Kidney (tissue), 14 donors: Measurements from ENCODE around the gene CMIP. TPM values are rescaled to one million over a fixed set of nuclear protein-coding genes. Genes with fewer than 3 reads are reported as not detected.

Experiments
- DNase-seq, 5 donors: peaks; one replicate each; pipeline ENCODE4 v3.0.0-alpha.2; 2013 to 2020
- FAIRE-seq: peaks from 2 replicates; lab custom pipeline; 2012; peaks lifted over from hg19 to GRCh38; lab: Jason Lieb, UNC
- H3K27ac ChIP-seq, 2 donors: one replicate each; pipeline ENCODE4 v1.7.0; 2013; ENCODE audit warnings: low read depth in 2 of 2, low read length in 2 of 2, inconsistent platforms in 1 of 2
- H3K27me3 ChIP-seq: one replicate; pipeline ENCODE4 v1.7.1; 2013; ENCODE audit warnings: low read length, inconsistent platforms; ENCODE audit not compliant: control insufficient read depth, insufficient read depth
- H3K36me3 ChIP-seq, 3 donors: one replicate each; pipeline versions ENCODE4 v1.7.0 to v1.7.1; 2013; ENCODE audit warnings: low read length in 3 of 3, control low read depth in 1 of 3, inconsistent platforms in 1 of 3; ENCODE audit not compliant: insufficient read depth in 3 of 3, control insufficient read depth in 2 of 3
- H3K4me1 ChIP-seq, 3 donors: one replicate each; pipeline versions ENCODE4 v1.7.0 to v1.7.1; 2013; ENCODE audit warnings: low read length in 3 of 3, inconsistent platforms in 1 of 3, low read depth in 1 of 3; ENCODE audit not compliant: control insufficient read depth in 2 of 3, insufficient read depth in 2 of 3
- H3K4me3 ChIP-seq, 3 donors: one replicate each; pipeline versions ENCODE4 v1.7.0 to v1.8.1; 2013; ENCODE audit warnings: low read length in 3 of 3, control low read depth in 1 of 3, inconsistent platforms in 1 of 3
- H3K9ac ChIP-seq, 3 donors: one replicate each; pipeline versions ENCODE4 v1.7.0 to v1.7.1; 2013; ENCODE audit warnings: low read length in 3 of 3, control low read depth in 1 of 3, inconsistent platforms in 1 of 3
- H3K9me3 ChIP-seq, 3 donors: one replicate each; pipeline versions ENCODE4 v1.7.0 to v1.7.1; 2013; ENCODE audit warnings: low read length in 3 of 3, control low read depth in 1 of 3, inconsistent platforms in 1 of 3; ENCODE audit not compliant: control insufficient read depth in 2 of 3, insufficient read depth in 1 of 3
- intact Hi-C: fragments of 100-400 bp; cut with DNase I; formaldehyde crosslinking; loops from one replicate; pipeline ENCODE4 v1.11.1; 2022
- polyA plus RNA-seq: library from polyadenylated mRNA; stranded (reverse); fragments of 350-450 nt; fragmentation: Illumina TruSeq; extraction: RNeasy Lipid Tissue Mini Kit (QIAGEN cat#74804); gene quantifications from one replicate; pipeline ENCODE4 v1.2.3, GENCODE V29; 2014; ENCODE audit warnings: low read depth, low replicate concordance; ENCODE audit not compliant: insufficient read depth
- total RNA-seq: library from RNA; stranded (reverse); fragmentation: NEBNext Ultra II Directional; extraction: Animal tissue kit (Norgen Biotek cat#: 25700); gene quantifications from one replicate; pipeline ENCODE4 v1.2.1, GENCODE V29; 2021
- TF ChIP-seq, protein P1 (sequence below): IDR thresholded peaks from 3 replicates; pipeline ENCODE4 v1.5.1; 2012; ENCODE audit warnings: mild to moderate bottlenecking, moderate library complexity, borderline replicate concordance; ENCODE audit not compliant: insufficient read depth; ENCODE audit errors: extremely low read depth
- donor health status: control.
- donor health status: control.
- donor health status: control.
- donor health status: control.
- donor health status: control.
- donor health status: DM: yes; HTN: yes; CAD: no.
- donor health status: Normal renal cell carcinoma (clear cell type).

CMIP gene
- total and polyA plus RNA-seq, 2 donors from 2014 or later = 16.6 to 65.7 TPM

DNA sequence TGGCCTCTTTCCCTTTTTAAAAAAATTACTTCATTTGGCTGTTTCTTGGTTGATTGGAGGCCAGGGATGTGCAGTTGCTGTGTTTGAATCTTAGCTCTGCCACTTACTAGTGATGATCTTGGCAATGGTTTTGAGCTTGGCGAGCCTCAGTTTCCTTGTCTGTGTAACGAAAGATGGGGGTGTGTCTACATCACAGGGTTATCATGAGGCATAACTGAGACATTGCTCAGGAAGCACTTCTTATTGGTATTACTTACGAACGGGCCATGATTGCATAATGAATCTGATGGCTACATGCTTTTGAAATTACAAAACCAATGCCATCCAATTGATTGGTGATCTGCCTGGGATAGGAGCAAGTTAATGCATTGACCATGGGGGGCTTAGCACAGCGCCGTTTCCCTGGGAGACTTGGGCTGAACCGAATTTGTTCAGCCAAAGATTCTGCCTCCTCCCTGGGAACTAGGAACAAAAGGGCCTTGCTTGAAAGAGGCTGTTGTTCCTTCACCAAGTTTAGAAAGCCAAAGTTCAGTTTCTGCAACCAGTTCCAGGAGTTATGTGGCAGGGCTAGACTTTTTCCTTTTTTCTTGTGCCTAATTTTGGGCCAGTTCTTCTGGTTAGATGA is 21.9 kb downstream of the CMIP start:
- intact Hi-C loops = no loop called here
- H3K27ac ChIP-seq = no peak overlapping the region
- H3K4me3 ChIP-seq = no peak overlapping the region
- no peak overlapping the region for H3K9ac ChIP-seq
- peaks cover 0 to 3% (median 0%) of the 10 kb centered on the region in 3 donors for H3K9me3 ChIP-seq
- DNase-seq = peak in 1 of 5 donors; percentile 9
- peaks cover 0 to 55% (median 43%) of the 10 kb centered on the region in 3 donors for H3K4me1 ChIP-seq
- peaks cover 7 to 11% (median 8%) of the 10 kb centered on the region in 3 donors for H3K36me3 ChIP-seq
- TF ChIP-seq, protein P1, sequence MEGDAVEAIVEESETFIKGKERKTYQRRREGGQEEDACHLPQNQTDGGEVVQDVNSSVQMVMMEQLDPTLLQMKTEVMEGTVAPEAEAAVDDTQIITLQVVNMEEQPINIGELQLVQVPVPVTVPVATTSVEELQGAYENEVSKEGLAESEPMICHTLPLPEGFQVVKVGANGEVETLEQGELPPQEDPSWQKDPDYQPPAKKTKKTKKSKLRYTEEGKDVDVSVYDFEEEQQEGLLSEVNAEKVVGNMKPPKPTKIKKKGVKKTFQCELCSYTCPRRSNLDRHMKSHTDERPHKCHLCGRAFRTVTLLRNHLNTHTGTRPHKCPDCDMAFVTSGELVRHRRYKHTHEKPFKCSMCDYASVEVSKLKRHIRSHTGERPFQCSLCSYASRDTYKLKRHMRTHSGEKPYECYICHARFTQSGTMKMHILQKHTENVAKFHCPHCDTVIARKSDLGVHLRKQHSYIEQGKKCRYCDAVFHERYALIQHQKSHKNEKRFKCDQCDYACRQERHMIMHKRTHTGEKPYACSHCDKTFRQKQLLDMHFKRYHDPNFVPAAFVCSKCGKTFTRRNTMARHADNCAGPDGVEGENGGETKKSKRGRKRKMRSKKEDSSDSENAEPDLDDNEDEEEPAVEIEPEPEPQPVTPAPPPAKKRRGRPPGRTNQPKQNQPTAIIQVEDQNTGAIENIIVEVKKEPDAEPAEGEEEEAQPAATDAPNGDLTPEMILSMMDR = no peak
- FAIRE-seq = no peak
- H3K27me3 ChIP-seq = no peaks in the 10 kb centered on the region

DNA sequence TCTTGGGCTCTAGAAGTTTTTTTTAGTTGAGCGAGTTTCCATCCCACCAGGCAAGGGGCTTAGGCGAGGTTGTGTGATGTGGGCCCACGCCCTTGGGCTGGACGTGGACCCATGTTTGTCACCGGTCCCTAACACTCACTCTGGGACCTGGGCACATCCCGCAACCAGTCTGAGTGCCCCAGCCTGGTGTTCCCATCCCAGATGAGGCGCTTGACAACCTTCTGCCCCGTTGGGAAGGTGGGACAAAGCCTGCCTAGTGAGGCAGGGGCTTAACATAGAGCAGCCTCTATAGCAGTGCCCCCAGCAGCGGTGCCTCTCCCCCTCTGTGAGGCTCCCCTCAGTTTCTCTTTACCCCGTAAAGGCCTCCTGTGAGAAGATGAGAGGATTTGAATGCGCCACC is 22.5 kb downstream of the CMIP start:
- Histone ChIP-seq H3K27ac (peak overlapping the region in 1 of 2 donors; percentile 20), H3K9me3 (peaks cover 0 to 3% (median 0%) of the 10 kb centered on the region in 3 donors), H3K4me3 (no peak overlapping the region), H3K36me3 (peaks cover 9 to 15% (median 9%) of the 10 kb centered on the region in 3 donors), H3K4me1 (peaks cover 0 to 58% (median 45%) of the 10 kb centered on the region in 3 donors), H3K9ac (no peak overlapping the region), H3K27me3 (no peaks in the 10 kb centered on the region)
- intact Hi-C loops = no loop called here
- peak in 1 of 5 donors; percentile 48 for DNase-seq
- no peak for FAIRE-seq
- TF ChIP-seq, protein P1 = no peak

DNA sequence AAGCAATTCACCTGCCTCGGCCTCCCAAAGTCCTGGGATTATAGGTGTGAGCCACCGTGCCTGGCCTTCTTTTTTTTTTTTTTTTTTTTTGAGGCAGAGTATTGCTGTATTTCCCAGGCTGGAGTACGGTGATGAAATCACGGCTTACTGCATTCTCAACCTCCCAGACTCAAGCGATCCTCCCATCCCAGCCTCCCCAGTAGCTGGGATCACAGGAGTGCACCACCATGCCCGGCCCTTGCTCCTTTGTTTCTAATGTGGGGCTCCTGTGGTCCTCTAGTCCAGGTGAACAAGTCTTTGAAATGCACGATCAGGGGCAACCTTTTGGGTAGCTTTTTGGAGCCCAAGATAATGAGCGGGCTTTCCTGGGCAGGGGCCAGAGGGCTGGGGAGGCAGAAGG is 23.2 kb downstream of the CMIP start:
- no peak overlapping the region for H3K4me3 ChIP-seq
- H3K4me1 ChIP-seq = peaks cover 0 to 60% (median 45%) of the 10 kb centered on the region in 3 donors
- peaks cover 9 to 16% (median 9%) of the 10 kb centered on the region in 3 donors for H3K36me3 ChIP-seq
- TF ChIP-seq, protein P1 = no peak
- FAIRE-seq = no peak
- peaks cover 0 to 3% (median 0%) of the 10 kb centered on the region in 3 donors for H3K9me3 ChIP-seq
- H3K27me3 ChIP-seq = no peaks in the 10 kb centered on the region
- H3K9ac ChIP-seq = no peak overlapping the region
- DNase-seq = peak in 1 of 5 donors; percentile 33
- H3K27ac ChIP-seq = peak overlapping the region in 1 of 2 donors; percentile 57
- intact Hi-C loops = no loop called here
